Stimulated activated CD4-positive, alpha-beta T cell treated with anti-CD3 and anti-CD28 coated beads, TNF-alpha, amount 100 ng/mL, for 24 hours (primary cell): ENCODE measurements around the gene PCCB.
"Not testable (repeated sequence)": the region's sequence is repeated elsewhere in the genome, so short reads cannot be mapped to it uniquely, and the experiment has no call there.

Experiments
- DNase-seq, 3 experiments: peaks; one replicate each; pipeline ENCODE4 v3.0.0-alpha.2; 2020; ENCODE audit warnings: low read depth in 3 of 3

Gene PCCB

DNA sequence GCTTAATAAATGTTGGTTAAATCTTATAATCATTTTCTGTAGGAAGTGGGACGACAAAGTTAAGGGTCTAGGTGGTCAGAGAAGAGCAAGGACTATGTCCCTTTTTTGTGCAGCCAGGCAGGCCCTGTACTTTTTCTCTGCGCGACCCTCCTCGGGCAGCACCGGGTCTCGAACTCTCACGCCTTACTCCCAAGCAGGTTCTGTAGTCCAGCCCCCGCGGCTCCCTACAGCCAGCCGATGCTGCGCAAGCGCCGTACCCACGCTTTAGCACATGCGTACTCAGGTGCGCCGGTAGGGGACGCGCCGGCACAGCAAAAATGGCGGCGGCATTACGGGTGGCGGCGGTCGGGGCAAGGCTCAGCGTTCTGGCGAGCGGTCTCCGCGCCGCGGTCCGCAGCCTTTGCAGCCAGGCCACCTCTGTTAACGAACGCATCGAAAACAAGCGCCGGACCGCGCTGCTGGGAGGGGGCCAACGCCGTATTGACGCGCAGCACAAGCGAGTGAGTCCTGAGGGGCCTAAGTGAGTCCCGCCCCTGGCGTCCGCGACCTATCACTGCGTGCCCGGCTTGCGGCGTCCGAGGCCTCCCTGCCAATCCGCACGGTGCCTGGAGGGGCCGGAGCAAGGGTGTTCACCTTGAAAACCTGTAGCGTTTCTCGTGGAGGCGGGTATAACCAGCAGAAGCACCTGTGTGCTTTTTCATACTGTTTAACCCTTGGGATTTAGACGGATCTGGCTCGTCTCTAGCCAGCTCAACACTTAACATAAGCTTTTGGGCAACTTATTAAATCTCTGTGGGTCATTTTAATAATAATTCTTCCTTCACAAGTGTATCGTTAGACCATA lies at the start of gene PCCB:
TSS of gene PCCB (plus strand) at position 282 of the 844 bp plus-strand sequence. CDS start at position 318, 36 bp downstream.
- DNase-seq: peak; percentile 85 to 93 (median 87)

DNA sequence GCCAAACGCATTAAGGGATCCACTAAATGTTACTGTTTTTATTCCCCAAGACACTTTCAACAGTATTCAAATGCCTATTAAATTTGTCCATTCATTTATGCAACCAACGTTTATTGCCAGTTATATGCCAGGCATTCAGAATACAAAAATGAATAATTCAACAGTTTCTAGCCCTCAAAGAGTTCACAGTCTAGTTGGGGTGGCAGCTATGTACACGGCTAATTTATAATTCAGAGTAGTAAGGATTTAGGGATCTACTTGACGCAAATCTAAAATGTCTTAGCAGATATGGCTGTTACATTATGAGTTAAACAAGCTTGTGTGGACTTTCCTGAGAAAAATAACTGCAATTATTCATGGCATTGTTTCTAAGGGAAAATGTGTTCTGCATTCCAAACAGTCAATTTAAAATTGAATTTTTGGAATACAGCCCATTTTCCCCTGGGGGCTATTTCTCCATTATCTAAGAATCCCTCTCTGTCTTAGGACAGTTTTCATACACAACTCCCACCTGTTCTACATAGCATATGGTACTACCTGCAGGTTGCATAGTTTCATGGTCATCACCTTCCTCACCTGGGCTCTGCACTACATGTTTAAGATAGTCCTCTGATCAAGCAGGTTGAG lies 42.5 kb upstream of the PCCB start:
- DNase-seq: no peak

DNA sequence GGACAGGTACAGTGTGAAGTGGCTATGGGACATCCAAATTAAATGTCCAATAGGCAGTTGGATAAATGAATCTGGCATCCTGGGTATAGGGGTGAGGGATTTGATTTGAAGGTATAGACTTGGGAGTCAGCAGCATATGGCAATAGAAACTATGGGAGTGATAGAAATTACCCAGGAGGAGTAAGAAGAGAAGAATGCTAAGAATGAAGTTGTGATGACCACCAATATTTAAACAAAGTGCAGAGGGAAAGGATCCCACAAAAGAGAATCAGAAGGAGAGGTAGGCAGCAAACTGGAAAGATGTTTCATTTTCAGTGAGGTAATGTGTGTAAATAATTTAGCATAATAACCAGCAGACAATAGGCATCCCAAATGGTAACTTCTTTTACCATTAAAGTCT lies 40.2 kb upstream of the PCCB start:
- DNase-seq: no peak

- no peak for DNase-seq
These were observed 38.6 kb upstream of the PCCB start for GRCh38 chr3:136211547-136211946.

DNA sequence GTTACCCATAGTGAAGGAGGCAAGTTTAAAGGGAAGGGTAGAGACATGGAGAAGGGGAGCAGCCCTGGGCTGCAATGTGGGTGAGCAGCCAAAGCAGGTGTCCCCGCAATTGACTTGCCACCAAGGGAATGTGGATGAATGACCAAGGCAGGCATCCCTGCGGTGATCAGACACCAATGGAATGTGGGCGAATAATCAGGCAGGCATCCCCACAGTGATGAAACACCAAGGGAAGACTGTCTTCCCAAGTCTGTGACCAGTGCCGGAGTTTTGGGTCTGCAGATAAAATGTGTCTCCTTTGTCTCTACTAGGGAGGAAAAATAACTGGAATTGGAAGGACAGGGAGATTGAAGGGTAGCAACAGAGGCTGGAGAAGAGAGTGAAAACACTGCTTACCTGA lies 27.4 kb upstream of the PCCB start:
- not testable (repeated sequence) for DNase-seq

- DNase-seq: no peak
These were observed 17.7 kb upstream of the PCCB start for GRCh38 chr3:136232413-136232812.

DNA sequence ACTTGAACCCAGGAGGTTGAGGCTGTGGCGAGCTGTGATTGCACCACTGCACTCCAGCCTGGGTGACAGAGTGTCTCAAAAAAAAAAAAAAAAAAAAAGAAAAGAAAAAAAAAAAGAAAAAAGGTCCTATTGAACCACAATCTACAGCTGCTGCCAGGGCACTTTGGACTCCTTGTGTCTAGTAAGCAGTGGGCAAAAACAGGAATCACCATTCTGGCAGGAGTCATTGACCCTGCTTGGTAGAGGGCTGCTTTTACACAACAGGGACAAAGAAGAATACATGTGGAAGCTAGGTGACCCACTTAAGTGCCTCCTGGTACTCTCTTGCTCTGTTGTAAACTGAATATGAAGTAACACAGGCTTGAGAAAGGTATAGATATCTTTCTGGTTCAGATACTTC lies 14.6 kb upstream of the PCCB start:
- DNase-seq: no peak

DNA sequence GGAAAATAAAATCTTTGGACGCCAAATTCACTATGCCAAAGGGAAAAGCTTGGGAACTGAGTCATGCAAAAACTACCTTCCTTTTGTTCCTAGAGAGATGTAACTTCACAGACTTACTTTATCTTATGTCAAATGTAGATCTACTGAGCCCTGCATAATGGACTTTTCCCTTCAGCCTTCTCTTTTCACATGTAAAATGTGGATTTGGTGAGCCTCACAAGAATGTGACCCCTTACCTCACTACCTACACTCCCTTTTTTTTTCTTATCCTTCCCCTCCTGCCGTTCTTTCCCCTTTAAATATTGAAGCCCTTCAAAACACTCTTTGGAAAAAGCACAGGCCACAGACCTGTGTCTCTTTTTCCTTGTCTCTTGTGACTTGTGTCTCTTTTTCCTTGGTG lies 14.0 kb upstream of the PCCB start:
- no peak for DNase-seq

DNA sequence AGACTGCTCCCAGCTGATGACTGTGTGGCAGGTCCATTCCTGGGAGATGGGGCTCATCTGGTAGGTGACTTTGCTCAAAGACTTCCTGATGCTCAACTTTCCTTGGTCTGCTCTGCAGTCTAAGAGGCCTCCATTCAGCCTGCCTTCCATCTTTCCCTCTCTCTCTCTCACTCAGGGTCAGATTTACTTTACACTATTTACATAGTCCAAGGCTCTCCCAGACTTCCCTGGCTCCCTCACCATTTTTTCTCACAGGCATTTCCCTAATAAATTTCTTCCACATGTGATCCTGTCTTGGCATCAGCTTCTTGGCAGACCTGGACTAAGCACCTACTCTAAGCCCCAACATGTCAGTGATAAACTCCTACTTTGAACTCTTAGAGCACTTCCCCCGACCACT lies 13.0 kb upstream of the PCCB start:
- DNase-seq: no peak

- no peak for DNase-seq
These were observed 12.0 kb upstream of the PCCB start for GRCh38 chr3:136237961-136238649.

- DNase-seq: no peak
These were observed 11.0 kb upstream of the PCCB start for GRCh38 chr3:136239094-136239493.

- no peak for DNase-seq
These were observed 4.4 kb upstream of the PCCB start for GRCh38 chr3:136245691-136246090.

DNA sequence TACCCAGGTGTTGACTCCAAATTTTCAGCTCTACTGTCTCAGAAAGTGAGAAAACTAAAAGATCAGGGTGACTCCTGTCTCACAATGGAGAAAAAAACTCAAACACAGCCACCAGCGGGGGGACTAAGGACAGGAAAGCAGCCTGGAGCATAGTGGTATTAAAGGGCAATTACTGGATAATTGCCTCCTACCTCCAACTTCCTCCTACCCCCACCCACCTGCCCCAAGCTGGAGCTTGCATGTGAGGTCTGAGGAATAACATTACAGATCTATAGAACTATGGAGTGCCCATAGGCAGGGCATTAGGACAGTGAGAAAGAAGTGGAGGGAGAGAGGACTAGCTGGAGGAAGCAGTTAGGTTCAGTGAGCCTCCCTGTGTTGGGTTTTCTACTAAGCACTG lies 2.7 kb upstream of the PCCB start:
- no peak for DNase-seq

- DNase-seq: no peak
These were observed 2.1 kb upstream of the PCCB start for GRCh38 chr3:136247855-136248590.

DNA sequence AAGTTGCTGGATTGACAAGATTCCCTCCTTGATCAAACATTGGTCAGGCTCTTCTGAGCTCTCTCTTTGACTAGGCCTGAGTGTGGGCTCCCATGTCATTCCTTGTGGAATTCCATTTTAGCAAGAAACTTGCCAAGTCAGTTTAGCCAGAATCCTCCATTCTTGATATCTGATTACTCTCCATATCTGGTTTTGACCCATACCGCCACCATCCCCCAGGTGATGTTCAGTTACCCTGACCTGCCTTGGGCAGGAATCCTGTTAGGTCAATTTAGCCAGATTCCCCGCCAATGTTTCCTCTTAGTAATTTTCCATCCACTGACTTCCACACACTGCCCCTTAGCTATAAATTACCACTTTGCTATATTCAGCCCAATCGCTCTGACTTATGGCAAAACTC lies 1.0 kb upstream of the PCCB start:
- no peak for DNase-seq

DNA sequence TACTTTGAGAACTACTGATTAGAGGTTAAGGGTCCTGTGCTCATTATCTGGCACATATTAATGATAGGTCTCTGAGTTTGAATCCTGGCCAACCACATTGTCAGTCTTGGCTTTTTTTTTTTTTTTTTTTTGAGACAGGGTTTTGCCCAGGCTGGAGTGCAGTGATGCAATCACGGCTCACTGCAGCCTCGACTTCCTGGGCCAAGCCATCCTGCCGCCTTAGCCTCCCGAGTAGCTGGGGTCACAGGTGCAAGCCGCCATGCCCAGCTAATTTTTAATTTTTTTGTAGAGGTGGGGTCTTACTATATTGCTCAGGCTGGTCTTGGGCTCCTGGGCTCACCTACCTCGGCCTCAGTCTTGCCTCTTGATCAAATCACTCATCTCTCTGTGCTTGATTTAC lies 547 bp upstream of the PCCB start:
- DNase-seq: no peak

- peak in 1 of 3 experiments; percentile 7 for DNase-seq
These were observed 842 bp downstream of the PCCB start for GRCh38 chr3:136250903-136251460.

- no peak for DNase-seq
These were observed 1.4 kb downstream of the PCCB start for GRCh38 chr3:136251511-136251910.

- no peak for DNase-seq
These were observed 5.7 kb downstream of the PCCB start for GRCh38 chr3:136255672-136256406.

DNA sequence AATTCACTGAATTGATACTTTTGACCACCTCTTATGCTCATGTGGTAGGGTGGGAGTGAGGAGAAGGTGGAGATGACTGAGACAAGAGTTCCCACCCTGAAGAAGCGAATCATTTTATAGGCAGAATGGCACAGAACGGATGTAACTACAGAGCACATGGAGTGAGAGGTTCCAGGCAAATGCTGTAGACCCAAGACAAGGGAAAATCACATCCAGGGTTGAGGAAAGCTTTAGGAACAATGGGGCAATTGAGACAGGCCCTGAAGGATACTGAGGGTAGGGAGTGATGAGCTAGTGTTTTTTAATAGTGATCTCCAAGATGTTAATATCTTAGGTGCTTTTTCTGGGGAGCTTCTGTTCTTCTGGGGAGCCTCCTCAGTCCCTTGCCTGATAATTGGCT lies 8.1 kb downstream of the PCCB start:
- no peak for DNase-seq

GRCh38 chr3:136261826-136262225 lies 11.7 kb downstream of the PCCB start:
- DNase-seq: no peak
